ENCODE results near the gene DAZL.

DAZL gene

GRCh38 chr3:16604887-16605602, at the start of gene DAZL:
DAZL (minus strand) TSS chr3:16605423; CDS start chr3:16605205, 218 bp downstream.
- no peak within 1 kb of the TSS for H3K4me3 ChIP-seq (ENCODE audit: low read depth, low read length)
- ChIA-PET CTCF (interaction anchor here (0.8 kb wide), 1 partner anchor 627 kb away, joined by 3 read pairs; no protein-coding TSS in a partner anchor), POLR2A (no interaction called here)
- DNase-seq (ENCODE audit: low read depth, low spot score) = no peak
- TF ChIP-seq CTCF (IDR thresholded peaks at IDR 0.05; ENCODE audit: insufficient read depth, low read length, missing control alignments) = no peak

GRCh38 chr3:16654976-16655375, 49.8 kb upstream of the DAZL start:
- H3K4me3 ChIP-seq (ENCODE audit: low read depth, low read length) = no peak overlapping the region
- TF ChIP-seq CTCF (IDR thresholded peaks at IDR 0.05; ENCODE audit: insufficient read depth, low read length, missing control alignments) = no peak
- DNase-seq (ENCODE audit: low read depth, low spot score) = no peak
- CTCF ChIA-PET = no interaction called here
- POLR2A ChIA-PET = no interaction called here

- DNase-seq (ENCODE audit: low read depth, low spot score) = no peak
- CTCF ChIA-PET = no interaction called here
- POLR2A ChIA-PET = no interaction called here
- TF ChIP-seq CTCF (IDR thresholded peaks at IDR 0.05; ENCODE audit: insufficient read depth, low read length, missing control alignments) = no peak
- H3K4me3 ChIP-seq (ENCODE audit: low read depth, low read length) = no peak overlapping the region
Observed at GRCh38 chr3:16653712-16654111, 48.5 kb upstream of the DAZL start.

- no peak for DNase-seq (ENCODE audit: low read depth, low spot score)
- no peak overlapping the region for H3K4me3 ChIP-seq (ENCODE audit: low read depth, low read length)
- no peak for TF ChIP-seq CTCF (IDR thresholded peaks at IDR 0.05; ENCODE audit: insufficient read depth, low read length, missing control alignments)
- ChIA-PET POLR2A (no interaction called here), CTCF (no interaction called here)
Observed at GRCh38 chr3:16647668-16648067, 42.4 kb upstream of the DAZL start.

- no peak overlapping the region for H3K4me3 ChIP-seq (ENCODE audit: low read depth, low read length)
- DNase-seq (ENCODE audit: low read depth, low spot score) = no peak
- TF ChIP-seq CTCF (IDR thresholded peaks at IDR 0.05; ENCODE audit: insufficient read depth, low read length, missing control alignments) = no peak
- ChIA-PET POLR2A (no interaction called here), CTCF (no interaction called here)
Observed at GRCh38 chr3:16639806-16640205, 34.6 kb upstream of the DAZL start.

GRCh38 chr3:16633948-16634347, 28.7 kb upstream of the DAZL start:
- POLR2A ChIA-PET = no interaction called here
- no peak overlapping the region for H3K4me3 ChIP-seq (ENCODE audit: low read depth, low read length)
- no peak for TF ChIP-seq CTCF (IDR thresholded peaks at IDR 0.05; ENCODE audit: insufficient read depth, low read length, missing control alignments)
- CTCF ChIA-PET = no interaction called here
- DNase-seq (ENCODE audit: low read depth, low spot score) = no peak
